NOMO-1 treated with dmso at 0.1 percent for 144 hours (cell line): Measurements from ENCODE around the gene CACNG1.
"Not testable (repeated sequence)": the region's sequence is repeated elsewhere in the genome, so short reads cannot be mapped to it uniquely, and the experiment has no call there.

ENCODE experiments used
- DNase-seq: peaks from one replicate; lab custom pipeline; 2025; ENCODE audit not compliant: unreplicated experiment; lab: John Stamatoyannopoulos, UW

Gene CACNG1

DNA sequence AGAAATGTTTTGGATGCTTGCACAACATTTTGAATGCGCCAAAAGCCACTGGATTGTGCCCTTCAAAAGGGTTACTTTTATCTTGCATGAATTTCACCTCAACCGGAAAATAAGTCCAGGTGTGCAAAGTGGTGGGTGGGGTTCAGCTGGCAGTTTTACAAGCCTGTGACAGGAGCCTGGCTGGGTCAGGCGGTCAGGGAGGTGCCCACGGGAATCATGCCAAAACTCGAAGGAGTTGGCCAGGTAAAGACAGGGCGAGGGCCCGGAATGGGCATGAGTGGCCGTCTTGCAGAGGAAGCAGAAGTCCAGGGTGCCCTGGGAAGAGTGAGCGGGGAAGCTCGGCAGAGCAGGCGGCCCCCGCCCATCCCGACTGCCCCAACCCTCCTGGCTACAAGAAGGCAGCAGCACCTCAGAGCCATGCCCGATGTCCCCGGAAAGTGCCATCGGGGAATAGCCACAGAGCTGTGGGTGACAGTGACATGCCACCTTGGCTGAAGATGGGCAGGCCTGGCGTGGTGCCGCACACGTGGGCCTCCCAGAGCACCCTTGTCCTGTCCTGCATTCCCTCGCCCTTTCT is 19.1 kb upstream of the CACNG1 start:
- DNase-seq, result no peak

DNA sequence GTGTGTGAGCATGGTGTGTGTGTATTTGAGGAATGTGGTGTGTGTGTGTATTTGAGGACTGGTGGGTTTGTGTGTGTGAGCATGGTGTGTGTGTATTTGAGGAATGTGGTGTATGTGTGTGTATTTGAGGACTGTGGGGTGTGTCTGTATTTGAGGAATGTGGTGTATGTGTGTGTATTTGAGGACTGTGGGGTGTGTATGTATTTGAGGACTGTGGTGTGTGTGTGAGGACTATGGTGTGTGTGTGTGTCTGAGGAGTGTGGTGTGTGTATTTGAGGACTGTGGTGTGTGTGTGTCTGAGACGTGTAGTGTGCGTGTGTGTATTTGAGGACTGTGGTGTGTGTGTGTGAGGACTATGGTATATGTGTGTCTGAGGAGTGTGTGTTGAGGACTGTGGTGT is 18.0 kb upstream of the CACNG1 start:
- DNase-seq, result no peak

DNA sequence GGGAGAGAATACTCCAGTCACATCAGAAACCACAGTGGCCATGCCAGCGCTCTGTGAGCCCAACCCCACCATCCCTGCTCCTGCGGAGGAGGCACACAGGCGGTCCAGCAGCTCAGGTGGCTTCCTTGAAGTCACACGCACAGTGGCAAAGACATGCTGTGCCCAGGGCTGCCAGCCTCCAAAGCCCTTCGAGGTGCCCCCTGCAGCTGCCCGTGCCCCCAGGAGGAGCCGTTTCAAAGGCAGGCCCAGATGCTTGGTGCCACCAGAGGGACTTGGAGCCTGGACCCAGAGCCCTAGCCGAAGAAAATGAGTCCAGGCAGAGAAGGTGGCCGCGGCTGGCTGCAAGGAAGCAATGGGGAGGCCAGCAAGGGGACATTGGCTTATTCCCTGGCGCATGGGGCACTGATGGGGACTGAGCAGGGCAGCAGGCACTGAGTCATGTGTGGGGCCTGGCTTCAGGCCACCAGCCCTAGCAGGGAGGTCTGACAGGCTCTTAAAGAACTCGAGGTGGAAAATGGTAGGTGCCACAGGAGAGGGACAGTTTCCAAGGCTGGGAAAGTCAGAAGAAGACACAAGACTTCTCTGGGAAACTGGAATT is 17.2 kb upstream of the CACNG1 start:
- no peak for DNase-seq

DNA sequence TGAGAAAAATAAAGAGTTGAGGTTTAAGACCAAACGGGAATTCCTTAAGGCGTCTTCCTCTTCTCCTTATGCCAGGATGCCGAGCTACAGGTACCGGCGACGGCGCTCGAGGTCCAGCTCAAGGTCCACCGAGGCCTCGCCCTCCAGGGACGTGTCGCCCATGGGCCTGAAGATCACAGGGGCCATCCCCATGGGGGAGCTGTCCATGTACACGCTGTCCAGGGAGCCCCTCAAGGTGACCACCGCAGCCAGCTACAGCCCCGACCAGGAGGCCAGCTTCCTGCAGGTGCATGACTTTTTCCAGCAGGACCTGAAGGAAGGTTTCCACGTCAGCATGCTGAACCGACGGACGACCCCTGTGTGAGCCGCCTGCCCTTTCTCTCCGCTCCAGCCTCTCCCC is 13.7 kb upstream of the CACNG1 start:
- no peak for DNase-seq

DNA sequence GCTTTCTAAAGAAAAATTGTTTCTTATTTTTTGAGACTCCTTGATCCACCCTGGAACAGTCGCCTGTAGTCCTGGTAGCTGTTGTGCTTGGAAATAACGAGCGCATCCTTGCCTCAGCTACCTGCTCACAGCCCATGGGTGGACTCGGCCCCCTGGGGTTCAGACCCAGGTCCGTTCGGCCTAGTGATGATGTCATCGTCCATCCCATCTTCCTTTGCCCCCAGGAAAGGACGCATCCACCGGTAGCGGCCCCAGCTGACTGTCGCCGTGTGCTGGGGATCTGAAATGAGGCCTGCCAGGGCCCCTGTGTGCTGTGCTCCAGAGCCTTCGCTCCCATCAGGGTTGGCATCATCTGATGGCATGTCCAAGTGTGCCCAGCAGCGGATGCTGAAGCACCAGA is 12.0 kb upstream of the CACNG1 start:
- DNase-seq, result no peak

DNA sequence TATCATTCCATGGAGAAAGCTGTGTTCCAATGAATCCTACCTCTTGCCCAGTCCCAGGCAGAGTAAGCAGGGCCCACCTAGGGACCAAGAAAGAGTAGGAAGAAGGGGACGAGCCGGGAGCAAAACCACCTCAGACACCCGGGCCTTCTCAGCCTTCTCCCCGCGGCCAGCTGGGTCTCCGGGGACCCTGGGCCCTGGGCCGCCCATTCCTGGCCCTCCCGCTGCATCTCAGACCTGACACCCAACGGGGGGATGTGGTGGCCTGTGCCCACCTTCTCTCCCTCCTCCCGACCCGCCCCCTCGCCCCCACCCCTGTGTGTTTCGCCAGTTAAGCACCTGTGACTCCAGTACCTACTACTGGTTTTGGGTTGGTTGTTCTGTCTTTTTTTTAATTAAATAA is 11.4 kb upstream of the CACNG1 start:
- no peak for DNase-seq

DNA sequence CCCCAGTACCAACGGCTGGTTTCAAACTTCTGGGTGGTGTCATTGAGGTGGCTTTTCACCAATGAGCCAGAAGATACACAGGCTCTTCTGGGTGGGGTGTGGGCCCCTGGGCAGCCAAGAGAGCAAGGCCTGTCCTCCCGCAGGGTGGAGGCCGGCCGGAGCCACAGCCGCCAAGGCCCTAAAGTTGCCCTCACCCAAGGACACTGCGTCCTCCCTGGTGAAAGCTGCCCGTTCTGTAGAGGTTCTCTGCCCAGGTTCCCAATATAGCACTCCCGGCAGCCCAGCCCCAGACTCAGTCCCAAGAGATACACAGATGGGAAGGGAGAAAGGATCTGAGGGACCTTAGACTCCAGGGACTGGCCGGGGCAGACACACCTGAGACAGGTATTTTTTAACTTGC is 10.7 kb upstream of the CACNG1 start:
- no peak for DNase-seq

DNA sequence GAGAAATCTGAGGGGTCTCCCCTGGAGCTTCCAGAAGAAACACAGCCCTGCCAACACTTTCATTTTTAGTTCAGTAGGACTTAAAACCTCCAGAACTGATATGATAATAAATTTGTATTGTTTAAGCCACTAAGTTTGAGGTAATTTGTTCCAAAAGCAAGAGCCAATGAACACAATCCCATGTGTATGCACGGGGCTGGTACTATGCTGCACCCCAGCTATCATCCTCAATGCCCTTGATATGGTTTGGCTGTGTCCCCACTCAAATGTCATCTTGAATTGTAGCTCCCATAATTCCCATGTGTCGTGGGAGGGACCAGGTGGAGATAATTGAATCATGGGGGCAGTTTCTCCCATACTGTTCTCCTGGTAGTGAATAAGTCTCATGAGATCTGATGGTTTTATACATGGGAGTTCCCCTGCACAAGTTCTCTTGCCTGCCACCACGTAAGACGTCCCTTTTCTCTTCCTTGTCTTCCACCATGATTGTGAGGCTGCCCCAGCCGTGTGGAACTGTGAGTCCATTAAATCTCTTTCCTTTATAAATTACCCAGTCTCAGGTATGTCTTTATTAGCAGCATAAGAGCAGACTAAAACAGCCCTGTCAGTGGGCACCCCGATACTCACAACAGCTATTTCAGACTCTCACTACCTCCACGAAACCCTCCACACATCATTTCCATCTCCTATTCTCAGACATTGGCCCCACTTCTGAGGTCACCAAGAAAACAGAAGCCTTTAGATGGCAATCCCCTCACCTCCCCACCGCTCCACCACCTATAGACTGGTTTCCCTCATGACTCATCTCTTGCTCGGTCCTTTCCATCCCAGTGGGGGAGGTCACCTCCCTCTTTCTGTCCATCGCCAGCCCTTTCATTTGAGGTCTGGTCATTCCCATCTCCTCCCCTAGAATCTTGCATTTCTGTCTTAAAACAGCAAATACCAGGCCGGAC is 8.9 kb upstream of the CACNG1 start:
- no peak for DNase-seq

DNA sequence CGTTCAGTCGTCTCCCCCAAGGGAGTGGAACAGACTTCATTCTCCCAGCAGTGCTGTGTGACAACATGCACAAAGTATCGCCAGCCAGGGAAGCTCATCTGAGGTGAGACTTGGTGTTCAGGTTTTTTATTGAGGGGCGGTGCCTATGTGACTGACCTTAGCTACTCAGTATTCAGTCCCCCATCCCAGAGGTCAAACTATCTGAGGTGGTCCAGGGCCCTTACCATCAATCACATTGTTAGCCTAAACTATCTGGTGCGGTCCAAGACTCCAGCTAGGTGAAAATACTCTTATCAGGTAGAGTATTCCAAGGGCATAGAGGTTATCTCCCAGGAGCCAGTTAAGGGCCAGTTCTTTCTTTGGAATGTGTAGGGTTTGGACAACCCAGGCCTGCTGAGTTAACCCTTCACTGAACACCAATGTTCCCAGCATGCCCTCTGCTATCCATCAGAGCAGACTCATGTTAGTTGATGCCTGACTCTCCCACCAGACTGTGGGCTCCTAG is 5.4 kb upstream of the CACNG1 start:
- DNase-seq, result no peak

DNA sequence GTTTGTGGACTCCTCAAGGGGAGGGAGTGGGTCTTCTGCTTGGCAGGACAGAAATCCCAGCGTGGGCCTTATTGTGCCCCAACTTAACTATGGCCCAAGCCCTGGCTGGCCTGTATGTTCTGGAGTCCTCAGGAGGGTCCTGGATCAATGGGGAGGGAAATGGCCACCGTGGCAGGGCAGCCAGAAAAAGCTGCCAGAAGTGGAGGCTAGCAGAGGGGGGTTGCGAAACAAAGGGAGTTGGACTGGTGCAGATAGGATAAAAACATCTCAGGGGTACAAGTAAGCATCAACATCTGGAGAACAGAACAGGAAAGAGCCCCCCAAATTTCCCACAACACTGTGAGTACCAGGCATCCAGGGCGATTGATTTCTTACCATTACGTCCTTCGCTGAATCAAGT is 3.7 kb upstream of the CACNG1 start:
- no peak for DNase-seq

DNA sequence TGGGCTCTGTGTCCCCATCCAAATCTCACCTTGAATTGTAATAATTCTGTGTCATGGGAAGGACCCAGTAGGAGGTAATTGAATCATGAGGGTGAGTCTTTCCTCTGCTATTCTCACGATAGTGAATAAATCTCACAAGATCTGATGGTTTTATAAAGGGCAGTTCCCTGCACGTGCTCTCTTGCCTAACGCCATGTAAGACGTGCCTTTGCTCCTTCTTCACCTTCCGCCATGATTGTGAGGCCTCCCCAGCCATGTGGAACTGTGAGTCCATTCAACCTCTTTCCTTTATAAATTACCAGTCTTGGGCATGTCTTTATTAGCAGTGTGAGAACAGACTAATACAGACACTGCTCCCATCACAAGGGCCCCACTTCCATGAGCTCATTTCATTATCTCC is 3.2 kb upstream of the CACNG1 start:
- not testable (repeated sequence) for DNase-seq

DNA sequence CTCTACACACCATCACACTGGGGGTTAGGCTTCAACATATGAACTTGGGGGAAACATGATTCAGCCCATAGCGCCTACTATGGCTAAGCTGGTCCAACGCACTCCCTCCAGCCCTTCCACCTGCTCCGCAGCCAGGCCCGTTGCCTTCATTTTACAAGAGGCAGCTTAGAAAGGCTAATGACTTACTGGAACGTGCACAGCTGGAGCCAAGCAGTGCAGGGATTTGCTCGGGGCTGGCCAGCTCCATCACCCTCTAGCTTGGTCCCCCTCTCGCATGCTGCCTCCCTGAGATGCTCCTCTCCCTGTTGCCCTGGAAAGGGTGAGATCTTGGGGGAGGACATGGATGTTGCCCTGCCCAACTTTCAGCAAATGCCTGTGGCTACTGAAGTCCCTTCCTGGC is 2.8 kb upstream of the CACNG1 start:
- no peak for DNase-seq

DNA sequence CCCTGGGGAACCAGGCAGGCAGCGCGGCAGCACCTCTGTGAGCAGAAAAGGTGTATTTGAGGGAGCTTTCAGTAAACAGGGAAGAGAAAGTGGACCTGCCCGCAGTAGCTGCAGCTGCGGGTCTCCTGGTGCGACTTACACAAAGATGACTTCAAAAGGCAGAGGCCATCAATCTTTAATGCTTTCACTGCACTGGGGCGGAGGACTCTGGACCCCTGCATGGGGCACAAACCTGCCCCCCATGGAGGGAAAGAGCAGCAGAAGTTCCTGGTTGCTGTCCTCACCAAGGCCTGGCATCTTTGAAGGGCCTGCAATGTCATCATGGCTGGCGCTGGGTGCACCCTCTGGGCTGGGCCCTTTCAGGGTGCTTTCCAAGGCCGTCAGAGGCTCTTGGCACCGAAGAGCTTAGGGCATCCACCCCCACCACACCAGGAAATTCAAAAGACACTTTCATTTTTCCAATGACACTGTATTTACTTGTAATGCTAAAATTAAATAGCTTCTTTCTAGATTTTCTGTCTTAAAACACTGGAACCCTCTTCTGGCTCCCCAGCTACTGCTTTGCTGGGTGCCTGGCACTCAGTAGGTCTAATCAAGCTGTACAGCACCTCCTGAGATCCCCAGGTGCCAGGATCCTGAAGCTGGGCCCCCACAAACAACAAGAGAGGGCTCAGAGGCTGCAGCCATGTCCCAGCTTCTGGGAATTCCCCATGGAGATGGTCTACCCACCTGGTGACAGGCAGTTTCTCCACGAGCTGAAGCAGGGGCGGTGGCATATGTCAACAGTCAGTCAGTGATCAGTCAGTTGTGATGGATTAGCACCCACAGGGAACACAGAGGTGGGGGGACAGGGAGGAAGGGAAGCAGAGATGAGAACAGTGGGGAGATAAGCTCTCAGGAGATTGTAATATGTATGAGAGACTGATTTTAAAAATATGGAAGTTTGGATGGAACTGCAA is 2.1 kb upstream of the CACNG1 start:
- DNase-seq, result no peak

DNA sequence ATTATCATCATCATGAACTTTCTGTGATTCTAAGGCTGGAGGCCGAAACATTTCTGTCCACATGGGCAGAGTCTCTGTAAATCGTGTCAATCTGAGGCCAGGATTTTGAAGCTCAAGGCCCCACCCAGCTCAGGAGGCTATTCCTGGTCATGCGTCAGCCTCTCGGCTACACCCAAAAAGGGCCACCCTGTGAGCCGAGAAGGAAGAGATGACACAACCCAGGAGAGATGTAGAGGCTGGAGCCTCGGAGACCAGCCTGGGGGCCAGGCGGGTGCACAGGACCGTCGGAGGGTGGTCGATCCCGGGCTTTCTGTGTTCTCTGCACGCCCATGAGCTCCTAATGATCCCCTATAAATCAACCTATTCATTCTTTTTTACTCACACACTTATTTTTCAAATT is 1.1 kb upstream of the CACNG1 start:
- DNase-seq, result no peak

DNA sequence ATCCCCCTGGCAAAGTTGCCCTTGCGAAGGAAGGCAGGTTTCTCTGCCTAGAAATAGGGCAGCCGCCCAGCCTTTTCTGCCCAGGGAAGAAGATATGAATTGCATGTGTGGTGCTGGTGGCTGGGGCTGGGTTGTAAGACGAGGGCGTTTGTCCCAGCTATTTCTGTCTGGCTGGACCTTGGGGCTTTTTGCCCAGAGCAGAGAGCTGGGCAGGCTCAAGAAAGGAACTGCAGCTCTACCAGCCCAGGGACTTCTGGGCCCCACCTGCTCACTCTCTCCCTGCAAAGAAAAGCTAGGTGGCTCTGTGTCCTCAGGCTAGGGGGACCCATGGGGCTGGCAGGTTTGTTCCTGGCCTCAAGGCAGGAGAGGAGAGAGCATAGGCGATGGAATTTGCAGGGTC is 586 bp downstream of the CACNG1 start:
- no peak for DNase-seq

DNA sequence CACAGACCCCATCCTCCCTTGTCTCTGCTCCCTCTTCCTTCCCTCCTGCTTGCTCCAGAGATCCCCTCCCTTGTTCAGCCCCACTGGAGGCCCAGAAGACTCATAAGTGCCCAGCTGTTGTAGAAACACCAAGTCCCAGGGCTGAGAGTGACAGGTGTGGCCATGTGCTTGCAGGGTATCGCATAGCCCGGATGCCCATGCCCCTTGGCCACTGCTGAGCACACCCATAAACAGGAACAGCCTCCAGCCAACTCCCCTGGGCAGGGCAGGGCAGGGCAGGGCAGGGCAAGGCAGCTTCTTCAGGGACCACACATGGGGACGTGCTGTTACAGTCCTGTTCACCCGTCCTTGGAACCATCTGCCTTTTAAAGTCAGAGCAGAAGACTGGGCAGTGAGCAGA is 2.0 kb downstream of the CACNG1 start:
- DNase-seq, result no peak

DNA sequence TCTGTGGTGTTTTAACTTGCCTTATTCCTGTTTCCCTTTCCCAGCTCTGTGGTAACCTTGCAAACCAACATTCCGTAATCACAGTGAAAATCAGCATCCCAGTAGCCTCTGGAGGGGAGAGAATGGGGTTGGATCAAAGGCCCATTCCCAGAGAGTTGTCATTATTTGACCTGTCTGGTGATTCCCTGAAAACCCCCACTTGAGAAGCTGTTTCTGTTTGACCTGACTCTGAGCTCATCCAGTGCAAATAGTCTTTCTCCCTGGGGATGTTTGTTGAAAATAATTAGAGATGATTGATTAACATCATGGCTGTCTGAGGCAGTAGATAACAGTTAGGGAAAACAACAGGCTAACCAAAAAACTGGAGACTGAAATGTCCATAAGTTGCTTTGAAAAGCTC is 3.0 kb downstream of the CACNG1 start:
- no peak for DNase-seq

DNA sequence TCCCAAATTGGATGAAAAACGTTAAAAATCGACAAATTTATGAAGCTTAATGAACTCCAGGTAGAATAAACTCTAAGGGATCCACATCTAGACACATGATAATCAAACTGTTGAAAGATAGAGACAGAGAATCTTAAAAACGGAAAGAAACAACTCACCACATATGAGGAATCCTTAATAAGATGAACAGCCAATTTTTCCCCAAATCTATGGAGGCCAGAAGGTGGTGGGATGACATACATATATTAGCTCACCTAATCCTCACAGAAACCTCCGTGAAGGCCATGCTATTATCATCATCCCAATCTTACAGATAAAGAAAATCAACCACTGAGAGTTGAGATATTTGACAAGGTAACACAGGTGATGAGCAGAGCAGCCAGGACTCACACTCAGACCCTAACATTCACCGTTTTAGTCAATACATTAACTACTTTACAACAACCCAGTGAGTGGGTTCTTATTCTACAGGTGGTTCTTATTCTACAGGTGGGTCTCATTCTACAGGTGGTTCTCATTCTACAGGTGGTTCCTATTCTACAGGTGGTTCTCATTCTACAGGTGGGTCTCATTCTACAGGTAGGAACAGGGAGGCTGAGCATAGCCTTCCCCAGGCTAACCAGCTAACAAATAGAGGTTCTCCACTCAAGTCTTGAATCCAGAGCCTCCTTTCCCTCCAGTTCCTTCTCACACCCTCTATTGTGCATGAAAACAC is 4.8 kb downstream of the CACNG1 start:
- no peak for DNase-seq

DNA sequence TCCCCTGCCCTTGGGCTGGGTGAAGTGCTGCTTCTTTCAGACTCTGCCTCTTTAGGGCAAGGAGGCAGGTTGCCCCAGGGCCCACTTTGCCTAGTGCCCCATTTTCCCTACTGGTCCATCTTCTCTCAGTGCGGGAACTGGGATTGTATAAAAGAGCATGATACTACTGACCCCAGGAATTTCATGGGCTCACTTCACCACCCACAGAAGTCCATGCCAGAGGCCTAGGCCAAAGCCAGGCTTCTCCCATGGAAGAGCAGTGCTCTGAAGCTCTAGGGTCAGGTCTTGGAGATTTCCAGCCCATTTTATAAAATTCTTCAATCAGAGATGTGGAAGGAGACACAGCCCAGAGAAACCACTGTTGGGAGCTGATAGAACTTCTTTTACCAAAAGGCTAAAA is 5.7 kb downstream of the CACNG1 start:
- DNase-seq, result no peak

DNA sequence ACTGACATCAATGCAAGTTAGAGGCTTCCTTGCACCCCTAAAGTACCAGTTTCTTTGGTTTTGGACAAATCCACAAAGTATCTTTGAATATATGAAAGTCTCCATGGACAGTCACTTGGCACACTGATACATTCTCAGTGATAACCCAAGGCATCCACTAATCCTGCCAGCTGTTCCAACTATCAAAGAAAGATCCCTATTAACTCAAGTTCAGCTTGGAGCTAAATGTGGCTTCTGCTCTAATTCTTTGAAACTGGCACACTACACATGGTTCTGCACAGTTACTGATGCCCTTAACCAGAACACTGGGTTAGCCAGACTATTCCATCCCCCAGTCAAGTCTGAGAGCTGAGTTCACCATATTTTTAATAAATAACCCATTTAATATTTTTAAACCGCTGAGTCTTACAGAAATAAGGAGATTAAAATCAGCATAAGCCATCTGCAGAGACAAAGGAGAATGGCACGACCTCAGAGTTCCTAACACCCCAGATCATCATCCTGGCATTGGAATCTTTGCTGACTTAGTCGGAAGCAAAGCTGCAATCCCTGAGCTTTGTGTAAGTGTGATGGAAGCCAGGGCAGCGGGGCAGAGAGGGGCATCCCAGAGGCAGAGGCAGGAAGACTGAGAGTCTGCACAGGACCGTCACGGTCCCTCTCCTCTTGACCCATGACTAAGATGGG is 6.3 kb downstream of the CACNG1 start:
- DNase-seq, result no peak
